Endometrial microvascular endothelial cells (primary cell): ENCODE data around the gene CCDC93. TPM values are rescaled to one million over a fixed set of nuclear protein-coding genes. Genes with fewer than 3 reads are reported as not detected.
"Not testable (repeated sequence)": the region's sequence is repeated elsewhere in the genome, so short reads cannot be mapped to it uniquely, and the experiment has no call there.

Experiments used
- in situ Hi-C: cut with HindIII; loops from 2 replicates; pipeline ENCODE4 v1.10.0; 2017; ENCODE audit warnings: low sequenced_read_pairs, low pct_unique_long_range_greater_than_20kb; ENCODE audit errors: inconsistent ontology term
- total RNA-seq: library from RNA; depleted of rRNA; stranded (reverse); fragments of >200 nt; gene quantifications from one replicate; pipeline ENCODE4 v1.2.3, GENCODE V29; 2015; ENCODE audit errors: inconsistent ontology term

The CCDC93 gene
- total RNA-seq, 1 donor from 2014 or later: 16.4 TPM

DNA sequence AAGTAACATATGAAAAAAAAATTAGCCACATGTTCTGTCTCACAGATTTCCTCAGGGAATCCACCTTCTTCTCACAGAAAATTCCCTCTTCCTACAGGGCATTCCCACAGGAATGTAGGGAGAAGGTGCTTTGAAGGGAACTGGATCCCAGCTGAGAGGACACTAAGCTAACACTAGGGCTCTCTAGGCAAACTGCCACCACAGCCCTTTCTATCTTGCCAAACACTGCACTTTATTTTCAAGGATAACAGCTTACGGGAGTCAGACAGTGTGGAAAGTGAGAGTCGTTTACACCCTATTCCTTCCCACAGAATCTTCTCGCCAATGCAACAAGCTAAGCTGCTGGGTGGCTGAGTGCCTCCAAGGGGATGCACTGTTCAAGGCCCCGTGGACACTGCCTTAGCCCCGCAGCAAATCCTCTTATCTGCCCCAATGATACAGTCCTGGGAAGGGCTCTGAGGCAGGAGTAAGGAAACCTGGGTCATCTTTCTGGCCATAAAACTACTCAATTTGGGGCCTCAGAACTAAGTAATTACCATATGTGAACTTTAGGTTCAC is 76.9 kb downstream of the CCDC93 start:
- in situ Hi-C loops: no loop called here

DNA sequence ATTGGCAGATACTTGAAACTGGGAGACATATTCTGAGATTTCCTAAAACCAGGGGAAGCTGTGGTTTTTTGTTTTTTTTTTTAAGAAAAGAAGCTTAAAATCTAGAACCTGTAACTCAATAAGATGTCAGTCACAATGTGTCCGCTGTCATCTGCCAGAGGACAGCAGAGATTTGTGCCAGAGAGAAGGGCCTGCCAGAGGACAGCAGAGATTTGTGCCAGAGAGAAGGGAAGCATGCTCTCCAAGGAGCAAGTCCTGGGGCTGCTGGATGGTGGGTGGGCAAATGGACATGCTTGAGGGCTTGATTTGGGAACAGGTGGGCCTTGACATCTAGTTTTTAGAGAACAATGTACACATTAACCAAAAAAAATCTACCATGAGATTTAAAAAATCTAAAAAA is 77.9 kb downstream of the CCDC93 start:
- in situ Hi-C loops: no loop called here

DNA sequence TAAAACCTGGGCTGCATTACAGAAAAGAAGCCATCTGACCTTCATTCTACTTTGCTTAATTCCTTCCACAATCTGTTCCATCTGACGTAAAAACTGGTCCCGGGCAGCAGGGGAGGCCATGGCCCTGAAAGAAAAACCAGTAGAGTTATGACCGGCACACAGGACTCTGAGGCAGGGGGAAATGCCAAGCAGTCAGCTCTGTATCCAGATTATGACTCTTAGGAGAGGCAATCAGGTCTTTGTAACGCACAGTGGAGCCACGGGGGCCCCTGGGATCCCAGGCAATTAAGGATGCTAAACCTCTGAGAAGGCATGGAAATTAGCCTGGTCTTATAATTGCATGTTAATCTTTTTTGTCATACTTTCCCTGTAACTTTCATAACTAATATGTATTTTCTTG is 78.4 kb downstream of the CCDC93 start:
- in situ Hi-C loops: no loop called here

DNA sequence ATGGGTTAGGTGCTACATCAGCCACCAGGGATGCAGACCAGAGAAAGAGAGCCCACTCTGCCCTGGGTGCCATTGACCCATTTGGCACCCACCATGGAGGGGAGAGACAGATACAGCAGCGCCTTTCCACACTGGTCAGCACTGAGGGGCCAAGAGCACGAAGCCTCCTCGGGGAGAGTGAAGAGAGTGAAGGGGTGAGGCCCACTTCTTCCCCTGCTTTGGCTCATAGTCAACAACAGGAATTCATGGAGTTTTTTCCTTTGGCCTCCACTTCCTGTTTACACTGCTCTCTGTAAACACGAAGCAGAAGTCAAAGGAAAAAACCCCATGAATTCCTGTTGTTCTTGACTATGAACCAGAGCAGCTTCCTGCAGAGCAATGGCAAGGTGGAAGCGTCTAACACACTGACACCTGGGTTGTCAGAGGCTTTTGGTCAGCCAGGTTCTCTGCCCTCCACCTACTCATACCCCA is 80.0 kb downstream of the CCDC93 start:
- in situ Hi-C loops: no loop called here

DNA sequence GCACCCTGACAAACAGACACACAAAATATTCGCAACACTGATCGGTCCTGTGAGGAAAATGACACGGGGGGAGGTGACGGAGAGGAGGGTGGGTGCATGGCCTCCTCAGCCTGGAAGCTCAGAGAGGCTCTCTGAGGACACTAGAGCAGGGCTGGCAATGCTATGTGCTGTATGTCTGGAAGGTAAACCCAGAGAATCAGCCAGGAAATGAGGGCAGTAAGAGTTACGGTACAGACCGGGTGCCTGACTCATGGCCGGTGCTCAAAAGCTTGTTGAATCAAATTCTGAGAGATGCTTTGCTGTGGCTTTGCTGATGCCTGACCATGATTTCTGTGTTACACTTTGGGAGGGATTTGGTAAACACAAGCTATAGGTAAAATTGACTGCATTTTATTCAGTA is 81.9 kb downstream of the CCDC93 start:
- in situ Hi-C loops: no loop called here

DNA sequence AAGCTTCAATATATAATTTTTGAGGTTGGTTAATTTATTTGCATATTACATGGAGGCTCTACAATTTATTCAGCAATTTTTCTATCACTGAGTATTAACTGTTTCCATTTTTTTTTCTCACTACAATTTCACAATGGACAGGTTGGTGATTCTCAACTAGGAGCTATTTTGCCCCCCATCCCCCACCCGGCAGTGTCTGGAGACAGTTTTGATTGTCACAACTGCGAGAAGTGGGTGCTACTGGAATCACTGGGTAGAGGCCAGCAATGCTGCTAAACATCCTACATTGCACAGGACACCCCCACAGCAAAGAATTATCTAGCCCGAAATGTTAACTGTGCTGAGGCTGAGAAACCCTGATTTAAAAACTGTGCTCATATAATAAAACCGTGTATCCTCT is 82.6 kb downstream of the CCDC93 start:
- in situ Hi-C loops: no loop called here

DNA sequence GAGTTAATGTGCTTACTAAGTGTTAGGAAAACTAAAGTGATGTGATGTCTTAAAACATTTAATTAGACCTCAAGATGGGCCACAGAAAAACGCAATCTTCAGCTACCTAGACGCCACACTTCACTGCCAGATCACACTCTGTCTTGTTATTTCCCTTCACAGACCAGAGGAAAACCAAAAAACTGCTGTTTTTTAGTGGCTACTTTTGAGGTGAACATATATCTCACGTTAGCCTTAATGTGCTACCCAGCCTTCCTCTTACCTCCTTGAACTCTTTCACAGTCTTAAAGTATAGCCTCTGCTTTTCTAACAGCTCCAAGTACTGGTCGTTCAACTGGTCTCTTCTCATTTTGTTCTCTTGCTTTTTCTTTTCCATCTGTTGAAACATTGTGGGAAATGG is 83.1 kb downstream of the CCDC93 start:
- in situ Hi-C loops: no loop called here

DNA sequence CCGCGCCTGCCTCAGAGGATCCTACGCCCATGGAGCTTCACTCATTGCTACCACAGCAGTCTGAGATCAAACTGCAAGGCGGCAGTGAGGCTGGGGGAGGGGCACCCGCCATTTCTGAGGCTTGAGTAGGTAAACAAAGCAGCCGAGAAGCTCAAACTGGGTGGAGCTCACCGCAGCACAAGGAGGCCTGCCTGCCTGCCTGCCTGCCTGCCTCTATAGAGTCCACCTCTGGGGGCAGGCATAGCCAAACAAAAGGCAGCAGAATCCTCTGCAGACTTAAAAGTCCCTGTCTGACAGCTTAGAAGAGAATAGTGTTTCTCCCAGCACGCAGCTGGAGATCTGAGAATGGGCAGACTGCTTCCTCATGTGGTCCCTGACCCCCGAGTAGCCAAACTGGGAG is 90.4 kb downstream of the CCDC93 start:
- in situ Hi-C loops: not testable (repeated sequence)

DNA sequence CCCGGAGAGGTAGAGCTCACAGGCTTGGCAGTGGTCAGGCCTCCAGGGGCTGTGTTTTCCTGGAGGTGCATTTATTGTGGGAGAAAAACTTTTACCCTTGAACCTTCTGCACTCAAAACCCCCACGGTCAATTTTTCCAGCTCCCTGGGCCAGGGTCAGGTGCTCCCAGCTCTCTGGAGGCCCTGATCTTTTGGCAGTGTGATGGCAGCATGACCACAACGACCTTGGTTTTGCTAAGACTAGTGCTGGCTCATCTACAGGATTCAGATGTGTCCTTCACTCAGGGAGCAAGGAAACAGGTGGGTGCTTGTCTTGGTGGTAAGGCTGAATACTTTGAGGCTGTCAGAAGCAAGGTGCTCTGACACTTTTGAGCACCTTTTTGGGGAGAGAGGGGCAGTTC is 92.3 kb downstream of the CCDC93 start:
- in situ Hi-C loops: no loop called here

DNA sequence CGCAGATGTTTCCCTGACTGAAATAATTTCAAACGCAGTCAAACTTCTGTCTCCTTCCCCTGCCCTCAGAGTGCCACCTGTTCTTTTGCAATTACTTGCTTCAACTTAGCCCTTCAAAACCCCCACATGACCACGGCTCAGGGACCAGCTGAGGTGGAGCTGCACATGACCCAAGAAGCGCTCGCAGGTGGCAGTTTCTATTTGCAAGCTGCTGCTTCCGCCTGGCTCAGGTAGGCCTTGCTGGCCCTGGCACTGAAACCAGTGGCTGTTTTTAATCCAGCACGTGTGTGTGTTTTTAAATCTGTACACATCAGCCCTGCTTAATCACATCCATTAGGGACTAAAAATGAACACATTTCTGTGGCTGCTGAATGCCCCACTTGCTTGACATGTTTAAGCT is 95.3 kb downstream of the CCDC93 start:
- in situ Hi-C loops: no loop called here

DNA sequence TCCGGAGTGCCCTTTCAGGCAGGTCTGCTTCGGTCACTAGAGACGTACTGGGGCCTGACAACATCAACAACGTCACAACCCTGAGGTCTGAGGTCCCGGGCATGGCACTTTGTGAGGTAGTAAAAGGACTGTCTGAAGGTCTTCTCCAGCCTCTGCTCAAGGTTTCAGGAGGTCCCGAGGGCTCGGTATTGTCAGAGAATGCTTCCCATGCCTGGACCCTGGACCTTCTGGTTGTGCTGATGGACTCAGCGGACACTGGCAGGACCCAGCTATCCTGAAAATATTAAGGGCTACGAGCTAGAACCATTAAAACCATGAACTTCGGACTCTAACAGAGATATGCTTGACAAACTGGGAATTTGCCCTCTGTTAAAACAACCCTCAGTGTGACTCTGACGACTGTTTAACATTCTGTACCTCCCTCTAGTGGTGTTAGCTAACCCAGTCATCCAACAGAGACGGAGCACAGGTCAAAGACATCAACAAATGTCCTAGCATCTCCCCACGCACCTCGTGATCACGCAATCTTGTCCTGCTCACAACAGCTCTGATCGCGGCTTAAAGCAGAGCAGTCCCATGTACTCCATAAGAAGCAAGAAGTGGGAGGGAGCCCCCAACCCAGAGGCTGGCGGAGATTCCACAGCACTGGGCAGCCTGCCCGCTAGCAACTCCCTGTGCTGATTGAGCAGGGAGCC is 96.5 kb downstream of the CCDC93 start:
- in situ Hi-C loops: no loop called here

DNA sequence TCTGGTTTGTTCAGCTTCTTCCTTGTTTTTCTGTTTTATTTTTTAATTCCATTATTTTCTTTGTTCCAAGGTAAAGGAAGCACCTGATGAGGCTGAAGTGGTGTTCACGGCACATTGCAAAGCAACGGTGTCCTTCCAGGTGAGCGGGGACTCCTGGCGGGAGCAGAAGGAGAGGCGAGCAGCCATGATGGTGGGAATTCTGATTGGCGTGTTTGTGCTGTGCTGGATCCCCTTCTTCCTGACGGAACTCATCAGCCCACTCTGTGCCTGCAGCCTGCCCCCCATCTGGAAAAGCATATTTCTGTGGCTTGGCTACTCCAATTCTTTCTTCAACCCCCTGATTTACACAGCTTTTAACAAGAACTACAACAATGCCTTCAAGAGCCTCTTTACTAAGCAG is 110.9 kb downstream of the CCDC93 start:
- in situ Hi-C loops: no loop called here

DNA sequence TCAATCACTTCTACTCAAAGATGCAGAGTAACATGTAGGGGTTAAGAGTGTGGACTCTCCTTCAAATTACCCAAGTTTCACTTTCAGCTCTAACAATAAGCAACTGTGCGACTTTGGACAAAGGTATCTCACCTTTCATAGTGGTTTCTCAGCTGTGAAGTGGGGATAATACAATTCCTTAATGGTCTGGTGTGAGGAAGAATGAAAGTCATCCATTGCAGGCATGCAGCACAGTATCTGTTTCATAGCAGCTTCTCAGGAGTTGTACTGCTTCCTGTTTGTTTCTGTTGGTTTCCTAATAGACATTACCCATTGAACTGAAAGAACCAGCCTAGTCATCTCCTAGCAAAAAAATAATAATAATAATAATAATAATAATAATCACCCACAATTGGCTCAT is 125.0 kb downstream of the CCDC93 start:
- in situ Hi-C loops: no loop called here

DNA sequence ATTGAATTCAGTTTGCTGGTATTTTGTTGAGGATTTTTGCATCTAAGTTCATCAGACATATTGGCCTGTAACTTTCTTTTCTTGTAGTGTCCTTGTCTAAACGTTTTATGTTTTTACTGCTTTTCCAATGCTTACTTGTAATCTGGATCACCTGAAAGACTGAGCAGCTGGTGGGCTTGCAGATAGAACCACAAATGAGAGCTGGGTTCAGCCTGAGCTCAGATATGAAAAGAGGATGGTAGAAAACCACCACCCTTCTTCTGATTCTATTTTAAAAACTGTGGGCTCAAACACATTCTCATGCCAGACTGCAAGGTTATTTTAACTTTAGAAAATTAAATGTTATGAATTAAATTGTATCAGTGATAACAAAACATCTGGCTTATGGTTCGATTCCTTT is 128.6 kb downstream of the CCDC93 start:
- in situ Hi-C loops: no loop called here

DNA sequence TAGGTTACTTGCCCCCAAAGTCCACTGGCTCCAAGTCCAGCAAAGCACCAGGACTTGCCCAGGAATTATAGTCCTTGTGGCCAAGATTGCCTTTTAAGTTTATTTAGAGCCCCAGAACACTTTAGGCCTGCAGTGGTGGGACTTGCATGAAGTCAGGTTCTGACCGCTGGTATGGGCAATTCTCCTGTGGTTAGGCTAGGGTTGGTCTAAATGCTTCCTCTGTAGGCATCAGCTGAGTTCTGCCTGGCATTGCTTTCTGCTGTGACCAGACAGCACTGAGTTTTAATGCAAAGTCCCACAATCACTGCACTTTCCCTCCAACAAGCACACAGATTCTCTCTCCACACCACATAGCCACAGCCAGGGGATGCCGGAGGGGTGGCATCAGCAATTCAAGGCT is 134.9 kb downstream of the CCDC93 start:
- in situ Hi-C loops: no loop called here

DNA sequence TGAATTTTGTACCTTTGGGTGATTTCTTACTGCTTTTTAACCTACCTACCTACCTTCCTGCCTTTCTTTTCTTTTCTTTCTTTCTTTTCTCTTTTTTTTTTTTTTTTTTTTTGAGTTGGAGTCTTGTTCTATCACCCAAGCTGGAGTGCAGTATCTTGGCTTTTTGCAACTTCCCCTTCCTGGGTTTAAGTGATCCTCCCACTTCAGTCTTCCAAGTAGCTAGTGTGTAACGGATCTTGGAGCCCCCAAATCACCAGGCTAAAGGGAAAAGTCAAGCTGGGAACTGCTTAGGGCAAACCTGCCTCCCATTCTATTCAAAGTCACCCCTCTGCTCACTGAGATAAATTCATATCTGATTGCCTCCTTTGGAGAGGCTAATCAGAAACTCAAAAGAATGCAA is 138.1 kb downstream of the CCDC93 start:
- in situ Hi-C loops: no loop called here

Other genes starting within 250 kb of the CCDC93 start
- gene DDX18, start 199.4 kb downstream of the CCDC93 start, total RNA-seq: 49.9 TPM
- gene INSIG2, start 74.4 kb upstream of the CCDC93 start, total RNA-seq: 8.0 TPM